ENCODE data around the gene TADA3. TPM values are rescaled to one million over a fixed set of nuclear protein-coding genes. Genes with fewer than 3 reads are reported as not detected.
A peak's percentile ranks its signal among the peaks of the same experiment; 100 is the strongest.
"Not testable (repeated sequence)": the region's sequence is repeated elsewhere in the genome, so short reads cannot be mapped to it uniquely, and the experiment has no call there.

The TADA3 gene
- polyA plus RNA-seq, 1 donor, result 64.1 TPM

DNA sequence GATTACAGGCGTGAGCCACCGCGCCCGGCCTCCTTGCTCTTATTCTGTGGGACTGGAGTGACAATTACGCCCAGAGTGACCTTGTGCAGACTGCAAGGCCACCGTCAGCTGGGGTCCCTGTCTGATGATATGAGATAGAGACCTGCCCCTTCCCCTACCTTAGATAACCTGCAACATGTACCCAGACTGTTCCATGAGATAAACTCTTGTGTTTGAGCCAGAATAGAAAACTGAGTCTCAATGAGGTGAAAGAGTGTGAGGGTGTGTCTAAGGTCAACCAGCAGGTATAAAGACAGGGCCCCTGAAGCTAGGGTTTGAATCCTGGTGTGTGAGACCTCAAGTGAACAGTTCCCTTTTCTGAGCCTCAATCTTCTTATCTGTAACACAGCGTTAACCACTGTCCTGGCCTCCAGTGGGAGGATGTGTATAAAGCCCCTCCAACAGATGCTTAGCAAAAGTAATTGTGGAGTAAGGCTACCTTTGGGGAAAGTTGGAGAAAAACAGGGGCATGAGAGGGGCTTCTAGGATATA, 6.0 kb downstream of the TADA3 start:
- DNase-seq, result no peak

DNA sequence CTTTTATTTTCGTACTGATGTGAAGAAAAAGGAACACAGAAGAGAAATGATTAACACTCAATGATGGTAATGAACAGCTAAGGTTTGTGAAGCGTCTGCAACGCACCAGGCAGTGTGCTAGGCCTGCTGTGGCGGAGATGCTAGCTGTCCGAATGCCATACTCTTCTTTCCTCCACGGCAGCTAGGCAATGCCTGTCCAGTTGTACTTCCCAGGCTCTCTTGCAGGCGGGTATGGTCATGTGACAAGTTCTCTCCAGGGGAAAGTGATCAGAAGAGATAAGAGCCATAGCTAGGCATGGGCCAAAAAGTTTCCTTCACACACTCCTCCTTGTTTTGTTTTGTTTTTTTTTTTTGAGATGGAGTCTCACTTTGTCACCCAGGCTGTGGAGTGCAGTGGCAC, 6.7 kb downstream of the TADA3 start:
- no peak for DNase-seq

DNA sequence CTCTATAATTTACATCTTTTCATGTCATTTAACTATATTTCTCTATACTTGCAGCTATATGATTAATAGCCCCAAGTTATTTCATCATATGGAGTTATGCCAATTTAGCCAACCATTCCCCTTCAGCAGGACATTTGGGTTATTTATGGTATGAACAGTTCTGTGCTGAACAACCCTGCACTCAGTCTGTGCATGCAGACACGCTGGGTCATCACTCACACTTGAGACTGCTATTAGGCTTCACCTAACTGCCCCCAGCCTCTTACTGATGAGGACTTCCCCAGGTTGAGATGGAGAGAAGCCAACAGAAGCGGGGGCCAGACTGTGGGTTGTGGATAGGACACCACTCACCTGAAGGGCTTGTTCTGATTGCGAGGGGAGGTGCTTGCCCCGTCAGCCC, 7.3 kb downstream of the TADA3 start:
- DNase-seq, result no peak

DNA sequence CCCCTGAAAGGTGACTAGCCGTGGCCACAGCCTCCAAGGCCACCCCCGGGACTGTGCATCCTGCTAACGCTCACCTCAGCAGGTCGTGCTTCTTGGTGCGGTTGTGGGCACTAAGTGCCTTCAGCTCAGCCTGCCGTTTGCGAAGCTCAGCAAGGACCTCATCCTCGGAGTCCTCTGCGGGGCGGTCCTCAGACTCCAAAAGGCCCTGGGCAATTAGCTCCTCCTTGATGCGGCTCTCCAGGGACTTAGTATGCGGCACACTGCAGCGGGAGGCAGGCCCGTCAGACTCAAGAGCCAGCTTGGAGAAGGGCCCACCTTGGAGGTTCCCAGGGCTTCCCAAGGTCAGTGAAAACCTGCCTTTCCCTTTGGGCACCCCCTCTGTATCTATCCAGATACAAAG, 8.3 kb downstream of the TADA3 start:
- no peak for DNase-seq

DNA sequence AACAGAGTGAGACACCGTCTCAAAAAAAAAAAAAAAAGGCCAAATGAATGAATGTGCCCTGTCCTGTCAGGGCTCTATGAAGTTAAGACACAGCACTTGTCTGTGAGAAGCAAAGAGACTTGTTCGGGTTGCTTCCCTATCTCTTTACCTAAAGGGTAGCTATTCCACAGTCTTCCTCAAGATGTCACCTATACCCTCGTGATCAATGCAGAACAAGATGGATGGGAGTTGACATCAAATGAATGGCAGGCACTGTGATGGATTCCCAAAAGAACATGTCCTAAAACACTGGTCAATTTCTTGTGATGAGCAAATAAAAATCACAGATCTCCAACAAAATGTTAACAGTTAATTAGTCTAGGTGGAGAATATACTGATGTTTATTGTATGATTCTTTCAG, 9.5 kb downstream of the TADA3 start:
- DNase-seq, result no peak

DNA sequence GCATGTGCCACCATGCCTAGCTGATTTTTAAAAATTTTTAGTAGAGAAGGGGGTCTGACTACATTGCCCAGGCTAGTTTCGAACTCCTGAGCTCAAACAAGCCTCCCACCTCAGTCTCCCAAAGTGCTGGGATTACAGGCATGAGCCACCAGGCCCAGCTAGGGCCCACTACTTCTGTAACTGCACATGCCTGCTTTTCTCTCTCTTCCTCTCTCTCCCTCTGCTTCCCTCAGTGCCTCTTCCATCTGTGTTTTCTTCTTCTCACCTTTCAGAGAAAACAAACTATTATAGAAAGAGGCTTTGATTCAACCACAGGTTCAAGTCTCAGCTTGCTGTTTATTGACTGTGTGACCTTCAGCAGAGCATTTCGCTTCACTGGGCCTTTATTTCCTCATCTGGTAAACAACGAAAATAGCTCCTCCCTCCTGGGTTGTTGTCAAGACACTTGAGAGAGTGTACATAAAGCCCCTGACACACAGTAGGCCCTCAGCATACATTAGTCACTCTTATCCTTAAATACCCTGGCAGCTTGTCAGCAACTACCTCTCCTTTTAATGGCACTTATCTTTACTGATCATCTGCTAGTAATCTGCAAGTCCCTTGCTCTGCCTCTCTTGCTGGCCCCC, 10.2 kb downstream of the TADA3 start:
- DNase-seq, result no peak

DNA sequence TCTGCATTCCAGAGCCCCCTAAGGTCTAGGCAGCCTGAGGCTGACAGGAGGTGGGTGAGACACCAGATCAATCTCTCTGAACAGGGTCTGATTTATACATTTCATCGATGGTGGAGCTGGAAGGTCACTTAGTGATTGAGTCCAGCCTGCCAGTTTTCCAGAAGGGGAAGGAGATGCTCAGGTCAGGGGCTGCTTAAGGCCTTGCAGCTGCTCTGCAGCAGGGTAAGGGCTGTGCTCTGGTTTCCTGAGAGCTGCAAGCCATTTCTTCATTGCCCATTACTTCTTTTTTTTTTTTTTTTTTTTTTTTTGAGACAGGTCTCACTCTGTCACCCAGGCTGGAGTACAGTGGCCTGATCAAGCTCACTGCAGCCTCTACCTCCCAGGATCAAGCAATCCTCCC, 10.7 kb downstream of the TADA3 start:
- DNase-seq, result no peak

DNA sequence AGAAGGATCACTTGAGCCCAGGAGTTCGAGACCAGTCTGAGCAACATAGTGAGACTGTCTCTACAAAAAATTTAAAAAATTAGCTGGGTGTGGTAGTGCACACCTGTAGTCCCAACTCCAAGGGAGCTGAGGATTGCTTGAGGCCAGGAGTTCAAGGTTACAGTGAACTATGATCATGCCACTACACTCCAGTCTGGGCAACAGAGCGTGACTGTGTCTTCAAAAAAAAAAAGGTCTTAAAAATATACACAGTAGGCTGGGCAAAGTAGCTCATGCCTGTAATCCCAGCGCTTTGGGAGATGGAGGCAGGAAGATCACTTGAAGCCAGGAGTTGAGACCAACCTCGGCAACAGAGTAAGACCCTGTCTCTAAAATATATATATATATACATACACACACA, 11.4 kb downstream of the TADA3 start:
- DNase-seq, result no peak

DNA sequence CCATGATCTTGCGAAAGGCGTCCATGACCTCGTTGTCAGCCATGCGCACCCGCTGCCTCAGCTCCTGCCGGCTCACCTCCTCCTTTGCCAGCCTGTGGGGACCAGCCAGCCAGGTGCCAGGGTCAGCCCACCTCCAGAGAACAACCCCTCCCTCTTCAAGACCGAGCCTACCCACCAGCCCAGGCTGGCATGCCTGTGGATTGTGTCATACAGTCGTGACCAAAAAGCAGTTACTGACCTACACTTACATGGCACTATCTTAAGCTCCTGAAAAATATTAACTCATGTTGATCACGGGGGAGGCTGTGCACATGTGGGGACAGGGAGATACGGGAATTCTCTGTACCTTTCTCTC, 11.8 kb downstream of the TADA3 start:
- DNase-seq, result no peak

DNA sequence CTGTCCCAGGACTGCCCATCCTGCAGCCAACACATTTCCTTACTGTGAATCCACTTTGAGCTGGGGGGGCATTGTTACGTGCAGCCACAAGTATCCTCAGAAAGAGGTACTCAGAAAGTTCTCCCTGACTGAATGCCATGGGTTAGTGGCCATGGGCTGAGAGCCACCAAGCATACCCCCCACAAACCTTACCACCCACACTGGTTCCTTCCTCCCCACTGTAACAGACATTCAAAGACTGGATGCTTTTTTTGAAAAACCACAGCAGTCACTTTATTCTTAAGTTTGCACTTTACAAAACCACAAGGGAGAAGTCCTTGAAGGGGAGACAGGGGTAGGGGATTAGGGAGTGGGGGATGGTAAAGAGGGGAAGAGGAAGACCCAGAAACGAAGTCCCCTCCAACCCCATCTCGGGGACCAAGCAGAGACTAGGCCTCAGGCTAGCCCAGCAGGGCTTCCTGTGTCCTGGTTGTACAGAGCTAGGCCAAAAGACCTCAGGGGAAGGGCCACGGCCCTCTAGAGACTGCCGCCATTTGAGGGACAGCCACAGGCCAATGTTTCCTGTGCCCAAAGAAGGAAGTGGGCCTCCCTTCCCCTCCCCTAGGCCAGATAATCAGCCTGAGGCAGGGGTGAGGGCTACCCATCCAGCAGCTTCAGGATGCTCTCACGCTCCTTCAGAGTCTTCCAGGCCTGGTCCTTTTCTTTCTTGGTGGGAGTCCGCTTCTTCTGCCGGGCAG, 12.4 kb downstream of the TADA3 start:
- no peak for DNase-seq

DNA sequence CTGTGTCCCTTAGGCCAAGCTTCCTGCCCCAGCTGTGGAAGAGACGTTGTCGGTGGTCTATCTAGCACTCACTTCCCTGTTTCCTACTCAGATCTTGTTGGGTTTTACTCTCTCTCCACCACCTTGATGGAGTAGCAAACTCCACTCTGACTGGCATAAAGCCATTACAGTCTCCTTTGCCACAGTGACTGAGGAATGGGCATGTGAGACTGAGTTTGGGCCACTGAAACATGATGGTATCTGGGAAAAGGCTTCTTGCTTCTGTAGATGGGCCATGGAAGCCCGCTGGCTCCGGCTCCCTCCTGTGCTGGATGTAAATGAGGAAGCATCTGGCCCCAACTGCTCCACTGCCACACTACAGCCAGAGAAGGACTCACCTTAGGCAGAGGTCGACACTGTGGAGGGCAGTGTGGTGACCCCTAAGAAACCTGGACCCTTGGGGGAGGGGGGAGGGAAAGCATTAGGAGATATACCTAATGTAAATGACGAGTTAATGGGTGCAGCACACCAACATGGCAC, 13.1 kb downstream of the TADA3 start:
- DNase-seq, result no peak

DNA sequence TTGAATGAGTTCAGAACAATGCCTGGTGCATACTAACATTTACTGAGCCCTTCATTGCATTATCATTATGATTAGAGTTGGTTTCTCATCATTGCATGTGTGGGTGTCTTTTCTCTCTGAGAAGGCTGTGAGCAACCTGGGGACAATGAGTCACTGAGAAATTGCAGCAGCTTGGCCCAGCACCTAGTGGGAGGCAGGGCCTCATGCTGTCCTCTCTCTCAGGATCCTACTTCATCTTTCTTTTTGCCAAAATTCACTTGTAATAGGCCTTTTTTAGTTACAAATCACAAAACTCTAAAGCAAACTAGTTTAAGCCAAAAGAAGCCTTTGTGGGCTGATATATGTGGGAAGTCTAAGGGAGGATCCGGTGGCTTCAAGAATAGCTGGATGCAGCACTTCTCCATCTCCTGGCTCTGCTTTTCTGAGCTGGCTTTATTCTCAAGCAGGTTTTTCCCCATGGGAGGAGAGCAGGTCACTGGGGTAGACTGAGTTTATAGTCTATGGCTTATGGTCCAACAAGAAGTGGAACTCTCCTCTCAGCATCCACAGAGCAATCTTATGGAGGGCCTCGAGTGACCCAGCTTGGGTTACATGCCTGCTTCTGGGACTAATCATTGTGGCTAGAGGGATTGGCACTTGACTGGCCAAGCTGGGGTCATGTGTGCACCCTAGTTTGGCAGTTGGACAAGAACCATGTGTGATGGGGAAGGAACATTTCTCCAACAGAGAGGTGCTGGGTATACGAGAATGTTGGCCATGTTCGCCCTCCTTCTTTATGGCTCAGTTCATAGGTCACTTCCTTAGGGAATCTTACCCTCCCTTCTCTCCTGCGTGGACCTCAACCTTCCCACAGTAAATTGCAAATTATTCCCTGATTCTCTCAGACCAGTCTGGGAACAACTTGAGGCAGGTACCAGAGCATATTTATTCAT, 13.9 kb downstream of the TADA3 start:
- no peak for DNase-seq

DNA sequence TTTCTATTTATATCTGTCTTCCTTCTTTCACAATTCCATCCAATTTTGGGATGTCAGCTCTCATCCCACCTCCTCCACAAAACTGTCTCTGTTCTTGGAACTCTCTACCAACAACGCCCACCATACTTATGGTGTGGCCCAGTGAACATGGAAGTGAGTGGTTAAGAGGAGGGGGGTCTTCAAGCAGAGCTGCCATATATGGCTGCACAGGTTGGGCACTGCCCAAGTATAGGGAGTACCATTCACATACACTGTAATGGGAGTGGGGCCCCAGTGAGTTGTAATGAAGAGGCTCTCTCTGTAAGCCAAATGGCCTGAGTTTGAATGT, 14.6 kb downstream of the TADA3 start:
- DNase-seq, result no peak

DNA sequence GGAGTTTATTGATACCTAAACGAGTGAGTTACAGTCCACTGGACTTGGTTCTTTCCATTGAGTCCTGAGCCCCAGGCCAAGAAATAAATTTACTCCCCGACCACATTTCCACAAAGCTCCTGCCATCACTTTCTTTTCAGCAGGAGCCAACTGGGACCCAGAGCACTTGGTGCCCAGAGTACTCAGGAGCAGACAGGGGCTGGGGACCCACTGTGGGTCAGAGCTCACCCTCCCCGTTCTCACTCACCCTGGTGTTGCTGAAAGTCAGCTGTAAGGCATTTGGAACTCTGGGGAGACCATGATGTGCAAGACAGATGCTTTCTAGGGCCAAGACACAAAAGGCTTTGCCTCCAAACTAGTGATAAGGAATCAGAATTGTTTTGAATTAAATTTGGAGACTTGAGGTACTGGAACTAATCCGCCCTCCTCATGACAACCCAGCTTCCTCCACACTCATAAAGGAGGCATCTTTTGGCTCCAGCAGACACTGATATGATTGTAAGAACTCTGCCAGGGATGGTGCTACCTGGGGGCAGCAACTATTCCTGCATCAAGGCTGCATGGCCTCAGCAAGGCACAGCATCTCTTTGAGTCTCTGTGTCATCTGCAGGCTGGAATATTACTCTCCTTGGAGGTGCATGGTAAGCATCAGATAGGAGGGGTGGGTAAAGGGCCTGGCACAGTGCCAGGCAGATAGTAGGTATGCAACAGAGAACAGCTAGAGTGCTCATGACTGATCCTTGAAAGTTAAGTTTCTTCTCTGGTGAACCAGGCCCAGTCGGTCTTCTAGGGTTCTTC, 15.2 kb downstream of the TADA3 start:
- DNase-seq, result no peak

DNA sequence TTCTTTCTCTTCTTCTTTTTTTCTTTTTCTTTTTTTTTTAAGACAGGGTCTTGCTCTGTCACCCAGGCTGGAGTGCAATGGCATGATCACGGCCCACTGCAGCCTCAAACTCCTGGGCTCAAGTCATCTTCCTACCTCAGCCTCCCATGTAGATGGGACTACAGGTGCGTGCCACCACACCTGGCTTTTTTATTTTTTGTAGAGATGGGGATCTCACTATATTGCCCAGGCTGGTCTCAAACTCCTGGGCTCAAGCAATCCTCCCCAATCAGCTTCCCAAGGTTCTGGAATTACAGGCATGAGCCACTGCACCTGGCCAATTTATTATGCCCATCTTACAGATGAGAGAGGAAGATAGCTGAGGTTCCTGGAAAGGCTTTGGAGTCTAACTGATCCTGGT, 21.3 kb downstream of the TADA3 start:
- DNase-seq, result not testable (repeated sequence)

DNA sequence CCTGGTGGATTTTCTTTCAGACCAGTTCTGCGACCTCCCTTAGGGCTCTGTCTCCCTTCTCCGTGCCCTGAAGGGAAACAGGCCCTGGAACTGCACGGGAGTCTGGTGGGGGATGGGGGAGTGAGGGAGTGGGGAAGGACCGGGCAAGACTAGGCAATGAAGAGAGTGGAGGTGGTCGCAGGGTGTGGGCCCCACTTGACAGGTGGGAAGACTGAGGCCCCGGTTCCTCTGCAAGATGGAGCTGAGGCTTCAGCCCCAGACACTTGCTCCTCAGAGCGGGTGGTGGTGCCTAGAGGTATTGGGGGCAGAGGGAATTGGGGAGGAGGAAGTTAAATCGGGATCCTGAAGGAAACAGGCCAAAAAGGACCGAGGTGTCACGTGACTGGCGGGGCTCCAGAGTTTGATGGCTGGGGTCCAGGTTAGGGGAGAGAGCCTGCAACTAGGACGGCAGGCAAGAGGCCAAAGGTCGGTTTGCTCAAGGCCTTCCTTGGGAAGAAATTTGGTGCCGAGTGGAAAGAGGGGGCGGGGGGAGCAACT, 21.9 kb downstream of the TADA3 start:
- peak; percentile 59 for DNase-seq

DNA sequence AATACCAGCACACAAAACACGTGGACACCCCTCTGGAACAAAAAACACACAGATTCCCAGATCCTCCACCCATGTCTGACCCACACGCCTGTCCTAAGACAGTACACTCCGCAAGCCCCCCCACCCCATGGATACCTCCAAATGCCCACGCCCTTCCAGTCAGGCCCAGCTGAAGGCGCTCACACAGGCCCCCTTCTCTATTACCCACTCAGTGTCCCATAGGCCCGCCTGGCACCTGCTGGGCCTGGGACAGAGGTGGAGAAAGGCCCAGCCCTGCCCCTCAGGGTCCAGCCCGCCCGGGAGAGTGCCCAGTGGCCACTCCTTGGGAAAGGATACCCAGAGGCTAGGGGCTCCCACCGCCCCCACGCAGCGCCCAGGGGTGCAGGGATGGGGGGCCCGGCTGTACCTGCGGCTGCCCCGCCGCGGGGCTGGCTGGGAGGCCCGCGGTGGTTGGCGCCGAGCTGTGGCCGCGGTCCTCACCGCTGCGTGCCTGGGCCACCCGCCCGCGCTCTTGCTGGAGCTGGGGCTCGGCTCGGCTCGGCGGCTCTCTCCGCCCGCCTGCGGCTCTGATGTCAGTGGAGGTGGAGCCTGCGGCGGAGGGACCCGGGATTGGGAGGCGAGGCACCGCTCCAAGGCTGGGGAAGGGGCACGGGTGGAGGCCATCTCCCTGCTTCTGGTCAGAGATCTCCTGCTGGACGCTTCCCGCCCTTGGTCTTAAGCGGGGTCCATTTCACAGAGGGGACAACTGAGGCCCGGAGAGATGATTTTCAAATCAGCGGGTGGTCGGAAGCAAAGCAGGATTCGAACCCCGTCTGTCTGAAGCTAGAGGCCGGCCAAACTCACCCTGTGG, 22.6 kb downstream of the TADA3 start, which contains the start of gene CAMK1:
Gene CAMK1, minus strand, starts transcription at position 522 of the 850 bp plus-strand sequence. CDS start 2,198 bp downstream, outside the sequence.
- peak; percentile 75 for DNase-seq

DNA sequence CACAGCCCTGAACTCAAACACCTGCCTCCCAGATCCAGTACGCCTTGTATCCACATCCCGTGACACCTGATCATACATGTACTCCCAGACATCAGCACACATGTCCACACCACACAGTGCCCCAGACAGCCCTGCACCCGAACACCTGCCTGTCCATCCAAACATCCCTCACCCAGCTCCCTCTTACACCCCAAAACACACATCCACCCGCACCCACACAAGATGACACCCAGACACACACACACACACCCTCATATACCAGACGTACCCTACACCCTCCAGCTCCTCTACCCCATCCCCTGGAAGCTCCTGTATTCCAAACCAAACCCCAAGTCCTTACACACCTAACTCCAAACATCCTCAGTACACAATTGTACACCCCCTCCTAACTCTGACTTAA, 23.3 kb downstream of the TADA3 start:
- DNase-seq, result no peak

DNA sequence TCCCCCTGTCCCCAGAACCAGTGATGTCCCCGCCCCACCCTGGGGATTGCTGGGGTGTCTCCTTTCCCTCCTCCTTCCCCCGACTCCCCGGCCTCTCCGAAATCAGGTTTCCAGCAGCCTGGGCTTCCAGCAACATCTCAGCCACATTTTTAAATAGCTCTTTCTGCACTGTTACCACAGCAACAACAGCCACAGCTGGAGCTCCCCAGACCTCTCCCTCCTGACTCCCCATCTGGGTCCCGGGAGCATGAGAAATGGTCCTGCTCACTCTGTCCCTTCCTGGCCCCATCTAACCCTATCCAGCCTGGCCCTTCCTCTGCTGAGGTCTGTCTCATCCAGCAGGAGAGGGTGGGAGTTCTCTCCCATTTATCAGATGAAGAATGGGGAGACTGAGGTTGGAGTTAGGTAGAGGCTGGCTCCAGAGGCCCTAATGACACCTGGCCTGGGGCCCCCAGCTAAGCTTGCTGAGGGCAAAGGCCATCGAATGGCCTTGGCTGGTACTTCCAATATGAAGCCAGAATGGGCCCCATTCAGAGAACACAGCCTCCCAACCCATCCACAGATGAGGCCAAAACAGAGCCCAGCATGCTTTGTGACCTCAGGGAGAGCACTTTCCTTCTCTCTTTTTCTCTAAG, 24.0 kb downstream of the TADA3 start:
- no peak for DNase-seq

DNA sequence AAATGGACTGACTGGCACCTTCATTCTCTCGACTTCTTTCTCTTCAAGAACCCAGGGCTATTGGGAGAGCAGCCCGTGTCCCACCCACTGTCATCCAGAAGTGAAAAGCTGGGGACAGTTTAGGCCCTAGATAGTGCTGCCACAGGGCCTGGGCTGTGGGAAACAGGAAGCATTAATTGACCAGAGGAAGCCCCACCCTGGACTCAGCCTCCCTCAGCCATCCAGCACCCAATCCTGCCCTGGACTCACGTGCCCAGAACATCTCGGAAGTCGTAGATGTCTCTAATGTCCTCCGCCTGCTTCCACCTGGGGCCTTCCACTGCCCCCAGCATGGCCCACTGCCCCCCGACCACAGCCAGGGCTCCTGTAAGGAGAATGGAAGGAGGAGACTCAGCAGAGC, 24.9 kb downstream of the TADA3 start:
- no peak for DNase-seq

All from left kidney (tissue), 2 donors.